SKM-1 treated with dmso at 0.1 percent for 144 hours (cell line): Measurements from ENCODE around the gene MLXIP.

Experiments
- DNase-seq: peaks from one replicate; lab custom pipeline; 2025; ENCODE audit not compliant: unreplicated experiment; lab: John Stamatoyannopoulos, UW

The MLXIP gene

DNA sequence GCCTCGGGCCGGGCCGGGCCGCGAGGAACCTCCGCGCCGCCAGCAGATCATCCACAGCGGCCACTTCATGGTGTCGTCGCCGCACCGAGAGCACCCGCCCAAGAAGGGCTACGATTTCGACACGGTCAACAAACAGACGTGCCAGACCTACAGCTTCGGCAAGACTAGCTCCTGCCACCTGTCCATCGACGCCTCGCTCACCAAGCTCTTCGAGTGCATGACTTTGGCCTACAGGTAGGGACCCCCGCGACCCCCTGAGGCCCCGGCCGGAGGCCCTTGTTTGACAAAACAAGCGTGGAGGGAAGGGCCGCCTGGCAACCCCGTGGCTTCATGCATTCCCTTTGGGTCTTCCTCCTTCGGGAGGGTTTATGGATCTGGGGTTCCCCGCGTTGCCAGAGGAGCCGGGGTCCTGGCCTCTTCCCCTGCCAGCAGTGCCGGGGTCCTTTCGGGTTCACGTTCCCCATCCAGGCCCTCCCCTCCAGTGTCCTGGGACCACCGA lies 526 bp downstream of the MLXIP start:
- no peak for DNase-seq

DNA sequence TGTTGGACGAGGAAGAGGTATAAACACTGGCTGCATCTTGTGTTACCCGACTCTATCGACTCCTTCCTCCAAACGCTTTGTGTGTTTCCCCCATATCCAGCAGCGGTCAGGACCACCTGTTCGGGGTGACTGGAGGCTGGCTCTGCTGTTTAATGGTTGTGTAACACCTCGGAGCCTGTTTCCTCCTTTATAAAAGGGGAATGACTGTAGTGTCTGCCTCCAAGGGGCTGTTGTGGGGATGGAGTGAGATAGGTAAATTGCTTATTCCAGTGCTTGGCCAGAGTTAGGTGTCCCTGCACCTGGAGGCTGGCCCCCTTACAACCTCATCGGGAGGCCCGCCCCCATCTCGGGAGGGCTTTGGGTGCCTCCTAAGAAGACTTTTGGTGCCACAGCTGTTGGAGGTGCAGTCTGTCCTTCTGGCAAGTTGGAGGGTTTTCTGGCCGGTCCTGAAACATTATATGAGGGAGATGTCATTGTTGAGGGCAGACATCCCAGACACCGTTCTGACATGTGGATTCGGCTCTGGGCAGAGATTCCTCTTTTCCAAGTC lies 1.1 kb downstream of the MLXIP start:
- no peak for DNase-seq

GRCh38 chr12:122080149-122081082 lies 1.9 kb downstream of the MLXIP start:
- DNase-seq: peak; percentile 25

- DNase-seq: no peak
Measured at GRCh38 chr12:122081083-122081696, 2.6 kb downstream of the MLXIP start.

DNA sequence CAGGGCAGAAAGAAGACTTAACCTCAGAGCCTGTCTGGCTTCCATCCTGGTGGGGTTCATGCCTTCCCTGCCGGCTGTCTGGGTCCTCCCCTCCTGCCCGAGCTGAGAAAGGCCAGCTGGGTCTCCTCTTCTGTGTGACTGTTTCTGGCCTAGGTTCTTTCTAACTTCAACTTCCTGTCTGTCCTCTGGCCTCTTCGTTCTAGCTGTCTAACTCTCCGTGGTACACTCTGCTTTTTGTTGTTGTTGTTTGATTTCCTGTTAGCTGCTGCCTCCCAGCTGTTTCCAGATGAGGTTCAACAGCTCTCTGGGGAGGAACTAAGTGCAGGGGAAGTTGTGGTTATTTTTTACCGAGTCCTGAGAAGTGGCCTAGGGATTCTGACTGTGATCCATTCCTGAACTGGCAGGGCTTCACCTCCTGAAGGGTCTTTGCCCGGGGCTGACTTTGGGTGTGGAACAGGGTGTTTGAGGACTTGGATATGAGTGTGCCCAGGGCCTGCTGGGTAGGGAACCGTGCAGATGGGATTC lies 3.2 kb downstream of the MLXIP start:
- DNase-seq: peak; percentile 50

GRCh38 chr12:122082621-122083356 lies 4.2 kb downstream of the MLXIP start:
- DNase-seq: no peak

GRCh38 chr12:122084857-122085405 lies 6.4 kb downstream of the MLXIP start:
- no peak for DNase-seq

DNA sequence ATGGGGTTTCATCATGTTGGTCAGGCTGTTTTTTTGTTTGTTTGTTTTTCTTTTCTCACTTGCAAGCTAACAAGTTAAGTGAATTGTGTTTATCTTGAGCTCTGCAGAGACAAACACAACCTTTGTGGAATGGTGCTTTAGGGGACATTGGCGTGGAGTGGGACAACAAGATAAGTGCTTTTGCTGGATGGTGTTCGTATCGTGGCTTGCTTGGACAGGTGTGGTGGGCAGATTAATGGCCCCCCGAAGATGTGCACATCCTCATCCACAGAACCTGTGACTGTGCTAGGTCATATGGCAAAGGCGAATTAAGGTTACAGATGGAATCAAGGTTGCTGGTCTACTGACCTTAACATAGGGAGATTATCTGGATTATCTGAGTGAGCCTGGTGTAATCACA lies 7.0 kb downstream of the MLXIP start:
- DNase-seq: no peak

DNA sequence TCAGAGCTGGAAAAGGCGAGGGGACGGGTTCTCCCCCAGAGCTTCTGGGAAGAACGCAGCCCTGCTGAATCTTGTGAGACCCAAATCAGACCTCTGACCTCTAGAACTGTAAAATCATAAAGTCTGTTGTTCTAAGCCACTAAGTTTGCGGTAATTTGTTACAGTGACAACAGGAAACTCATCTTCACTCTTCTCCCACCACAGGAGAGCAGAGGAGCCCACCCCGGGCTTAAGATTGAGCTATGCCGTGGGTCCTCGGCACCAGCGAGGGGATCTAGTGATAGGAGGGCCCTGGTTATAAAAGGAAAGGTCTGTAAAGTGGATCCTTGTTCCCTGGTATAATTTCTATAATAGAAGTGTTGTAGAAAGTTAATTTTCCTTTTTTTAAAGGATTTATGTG lies 7.6 kb downstream of the MLXIP start:
- DNase-seq: no peak

DNA sequence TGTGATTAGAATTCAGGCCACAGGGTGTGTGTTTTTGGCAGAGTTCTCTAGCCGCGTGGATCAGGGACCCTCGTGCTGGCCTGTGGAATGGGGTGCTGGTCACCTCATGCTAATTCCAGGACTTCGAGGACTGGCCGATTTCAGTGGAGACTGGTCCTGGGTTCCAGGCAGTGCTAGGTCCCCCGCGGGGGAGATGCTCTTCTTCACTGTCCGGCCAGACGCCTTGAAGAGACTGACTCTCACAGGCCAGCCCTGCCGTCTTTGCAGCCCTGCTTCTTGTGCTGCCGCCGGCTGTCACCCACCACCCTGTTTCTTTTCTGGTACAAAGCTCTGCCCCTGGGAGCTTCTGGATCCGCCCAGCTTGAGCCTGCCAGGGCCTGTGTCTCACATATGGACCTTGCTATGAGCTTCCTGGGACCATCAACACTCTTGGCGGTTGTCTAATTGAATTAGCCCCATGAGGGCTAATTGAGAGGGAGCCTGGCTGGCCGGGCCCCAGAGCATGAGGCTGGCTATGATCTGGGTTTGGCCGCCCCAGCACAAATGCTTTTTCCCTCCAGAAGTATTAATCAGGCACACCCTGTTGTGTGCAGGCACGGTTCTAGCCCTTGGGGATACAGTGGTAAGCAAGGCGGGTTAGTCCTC lies 8.2 kb downstream of the MLXIP start:
- DNase-seq: no peak

GRCh38 chr12:122087431-122088178 lies 9.0 kb downstream of the MLXIP start:
- no peak for DNase-seq

- no peak for DNase-seq
Measured at GRCh38 chr12:122088179-122088810, 9.7 kb downstream of the MLXIP start.

DNA sequence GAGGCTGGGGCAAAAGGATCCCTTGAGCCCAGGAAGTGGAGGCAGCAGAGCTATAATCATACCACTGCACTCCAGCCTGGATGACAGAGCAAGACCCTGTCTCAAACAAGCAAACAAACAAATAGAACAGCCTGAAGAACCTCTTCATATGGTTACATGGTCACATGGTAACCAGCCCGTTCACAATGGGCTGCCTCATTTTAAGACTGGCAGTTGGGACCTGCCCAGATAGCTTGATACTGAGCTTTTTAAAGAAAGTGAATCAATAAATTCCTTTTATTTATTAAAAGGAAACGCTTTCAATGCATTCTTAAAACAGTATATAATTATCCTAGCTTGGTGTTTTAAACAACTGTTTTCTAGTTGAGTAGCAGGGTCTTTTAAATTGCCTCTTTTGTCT lies 10.5 kb downstream of the MLXIP start:
- no peak for DNase-seq

- DNase-seq: no peak
Measured at GRCh38 chr12:122090759-122091515, 12.4 kb downstream of the MLXIP start.

DNA sequence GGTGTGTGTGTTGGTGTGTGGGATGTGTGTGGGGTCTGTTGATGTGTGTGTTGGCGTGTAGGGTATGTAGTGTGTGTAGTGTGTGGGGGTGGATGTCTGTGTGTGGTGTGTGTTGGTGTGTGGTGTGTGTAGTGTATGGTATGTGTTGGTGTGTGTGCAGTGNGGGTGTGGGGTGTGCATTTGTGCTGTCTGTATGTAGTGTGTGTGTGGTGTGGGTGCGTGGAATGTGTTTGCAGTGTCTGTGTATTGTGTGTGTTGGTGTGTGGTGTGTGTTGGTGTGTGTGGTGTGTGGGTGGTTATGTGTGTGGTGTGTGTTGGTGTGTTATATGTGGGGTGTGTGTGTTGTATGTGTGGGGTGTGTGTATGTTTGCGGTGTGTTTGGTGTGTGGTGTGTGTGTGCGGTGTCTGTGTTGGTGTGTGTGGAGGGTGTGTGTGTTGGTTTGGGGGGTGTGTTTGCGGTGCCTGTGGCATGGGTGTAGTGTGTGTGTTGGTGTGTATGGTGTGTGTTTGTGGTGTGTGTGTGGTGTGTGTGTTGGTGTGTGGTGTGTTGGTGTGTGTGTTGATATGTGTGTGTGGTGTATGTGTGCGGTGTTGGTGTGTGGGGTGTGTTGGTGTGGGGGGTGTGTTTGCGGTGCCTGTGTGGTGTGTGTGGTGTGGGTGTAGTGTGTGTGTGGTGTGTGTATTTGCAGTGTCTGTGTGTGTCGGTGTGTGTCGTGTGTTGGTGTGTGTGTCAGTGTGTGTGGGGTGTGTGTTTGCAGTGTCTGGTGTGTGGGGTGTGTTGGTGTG lies 14.7 kb downstream of the MLXIP start:
- no peak for DNase-seq

DNA sequence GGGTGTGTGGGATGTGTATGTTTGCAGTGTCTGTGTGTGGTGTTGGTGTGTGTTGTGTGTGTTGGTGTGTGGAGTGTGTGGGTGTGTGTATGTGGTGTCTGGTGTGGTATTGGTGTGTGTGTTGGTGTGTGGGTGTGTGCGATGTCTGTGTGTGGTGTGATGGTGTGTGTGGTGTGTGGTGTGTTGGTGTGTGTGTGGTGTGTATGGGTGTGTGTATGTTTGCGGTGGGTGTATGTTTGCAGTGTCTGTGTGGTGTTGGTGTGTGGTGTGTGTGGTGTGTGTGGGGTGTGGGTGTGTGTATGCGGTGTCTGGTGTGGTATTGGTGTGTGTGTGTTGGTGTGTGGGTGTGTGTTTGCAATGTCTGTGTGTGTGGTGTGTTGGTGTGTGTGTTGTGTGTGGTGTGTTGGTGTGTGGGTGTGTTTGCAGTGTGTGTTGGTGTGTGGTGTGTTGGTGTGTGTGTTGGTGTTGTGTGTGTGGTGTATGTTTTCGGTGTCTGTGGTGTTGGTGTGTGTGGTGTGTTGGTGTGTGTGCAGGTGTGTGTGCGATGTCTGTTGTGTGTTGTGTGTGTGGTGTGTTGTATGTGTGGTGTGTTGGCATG lies 15.7 kb downstream of the MLXIP start:
- no peak for DNase-seq
